Stomach smooth muscle (tissue), 2 donors: ENCODE measurements around the gene SGCB.

Experiments used
- H3K27ac ChIP-seq: one replicate; pipeline ENCODE4 v1.7.0; 2013; ENCODE audit warnings: mild to moderate bottlenecking, low read length, inconsistent platforms
- H3K27me3 ChIP-seq, 2 donors: one replicate each; pipeline ENCODE4 v1.7.0; 2013; ENCODE audit warnings: low read length in 2 of 2; ENCODE audit not compliant: insufficient read depth in 2 of 2, control insufficient read depth in 1 of 2
- H3K36me3 ChIP-seq, 2 donors: one replicate each; pipeline ENCODE4 v1.7.0; 2013; ENCODE audit warnings: low read length in 2 of 2; ENCODE audit not compliant: control insufficient read depth in 2 of 2, insufficient read depth in 2 of 2
- H3K4me1 ChIP-seq: one replicate; pipeline ENCODE4 v1.7.0; 2013; ENCODE audit warnings: low read length; ENCODE audit not compliant: control insufficient read depth, insufficient read depth
- H3K4me3 ChIP-seq, 2 donors: one replicate each; pipeline ENCODE4 v1.7.0; 2013; ENCODE audit warnings: low read length in 2 of 2
- H3K9ac ChIP-seq, 2 donors: one replicate each; pipeline ENCODE4 v1.7.0; 2013; ENCODE audit warnings: low read length in 2 of 2, mild to moderate bottlenecking in 1 of 2
- H3K9me3 ChIP-seq, 2 donors: one replicate each; pipeline ENCODE4 v1.7.0; 2013; ENCODE audit warnings: low read length in 2 of 2; ENCODE audit not compliant: control insufficient read depth in 2 of 2
- donor health status: healthy.
- donor health status: Pancreatic carcinoma.

The SGCB gene

GRCh38 chr4:51999250-51999649, 38.8 kb downstream of the SGCB start:
- Histone ChIP-seq H3K9ac (no peak overlapping the region), H3K9me3 (no peaks in the 10 kb centered on the region), H3K27ac (no peak overlapping the region), H3K4me3 (no peak overlapping the region), H3K4me1 (no peaks in the 10 kb centered on the region), H3K36me3 (no peaks in the 10 kb centered on the region), H3K27me3 (no peaks in the 10 kb centered on the region)

- no peak overlapping the region for H3K27ac ChIP-seq
- no peaks in the 10 kb centered on the region for H3K36me3 ChIP-seq
- H3K4me1 ChIP-seq, result no peaks in the 10 kb centered on the region
These were observed 39.3 kb downstream of the SGCB start for GRCh38 chr4:51998837-51999236.

GRCh38 chr4:51997647-51998046, 40.5 kb downstream of the SGCB start:
- no peaks in the 10 kb centered on the region for H3K36me3 ChIP-seq
- H3K4me1 ChIP-seq, result no peaks in the 10 kb centered on the region
- no peaks in the 10 kb centered on the region for H3K9me3 ChIP-seq
- no peaks in the 10 kb centered on the region for H3K27me3 ChIP-seq
- no peak overlapping the region for H3K27ac ChIP-seq
- H3K4me3 ChIP-seq, result no peak overlapping the region
- H3K9ac ChIP-seq, result no peak overlapping the region

More at GRCh38 chr4:51998837-51999236, 39.3 kb downstream of the SGCB start:
- no peak overlapping the region for H3K4me3 ChIP-seq
- no peaks in the 10 kb centered on the region for H3K9me3 ChIP-seq
- no peak overlapping the region for H3K9ac ChIP-seq
- H3K27me3 ChIP-seq, result no peaks in the 10 kb centered on the region

- Histone ChIP-seq H3K27ac (no peak overlapping the region), H3K9ac (no peak overlapping the region), H3K4me1 (no peaks in the 10 kb centered on the region)
These were observed 42.4 kb downstream of the SGCB start for GRCh38 chr4:51995647-51996220.

More at GRCh38 chr4:51995647-51996220, 42.4 kb downstream of the SGCB start:
- Histone ChIP-seq H3K36me3 (no peaks in the 10 kb centered on the region), H3K4me3 (no peak overlapping the region), H3K9me3 (peaks cover 0 to 6% of the 10 kb centered on the region in 2 donors), H3K27me3 (peaks cover 0 to 3% of the 10 kb centered on the region in 2 donors)
